H1 (cell line): ENCODE results near the gene BCO1. TPM values are rescaled to one million over a fixed set of nuclear protein-coding genes. Genes with fewer than 3 reads are reported as not detected.

Experiments used
- BRCA1 ChIP-seq: IDR thresholded peaks from 2 replicates; pipeline ENCODE4 v1.6.1; 2012; ENCODE audit warnings: low read depth, low read length, improper control_type of control experiment
- CHD1 ChIP-seq: IDR thresholded peaks from 2 replicates; pipeline ENCODE4 v1.6.1; 2012; ENCODE audit warnings: low read depth, low read length, improper control_type of control experiment
- HDAC2 ChIP-seq, 2 experiments: fragments of 300-600 bp in 1 of 2; sonication (generic) in 1 of 2; IDR thresholded peaks; 2 replicates each; pipeline ENCODE4 v1.6.1; 2011 to 2012; ENCODE audit warnings: low read depth in 2 of 2, low read length in 2 of 2, mild to moderate bottlenecking in 2 of 2, moderate library complexity in 2 of 2, borderline replicate concordance in 1 of 2, inconsistent platforms in 1 of 2
- POLR2AphosphoS5 ChIP-seq: IDR thresholded peaks from 2 replicates; pipeline ENCODE4 v1.6.1; 2011; ENCODE audit warnings: low read depth, low read length
- RFX5 ChIP-seq: IDR thresholded peaks from 2 replicates; pipeline ENCODE4 v1.6.1; 2011; ENCODE audit warnings: low read depth, low read length, improper control_type of control experiment, borderline replicate concordance
- SAP30 ChIP-seq: fragments of 300-600 bp; sonication (generic); IDR thresholded peaks from 2 replicates; pipeline ENCODE4 v1.7.1; 2012; ENCODE audit warnings: low read length, moderate library complexity, mild to moderate bottlenecking, inconsistent platforms; ENCODE audit not compliant: insufficient read depth, insufficient replicate concordance
- SRF ChIP-seq: IDR thresholded peaks from 2 replicates; pipeline ENCODE4 v1.6.1; 2011; ENCODE audit warnings: mild to moderate bottlenecking, low read depth, low read length, moderate library complexity
- polyA plus RNA-seq, 7 experiments: library from polyadenylated mRNA; depleted of rRNA in 3 of 7; stranded (reverse) in 5 of 7; unstranded in 2 of 7; fragments of >200 nt in 5 of 7; fragments of 200-250 nt in 2 of 7; gene quantifications; 1 replicate in 5 of 7; 2 replicates in 1 of 7; 4 replicates in 1 of 7; pipeline versions ENCODE4 v1.2.1 to v1.2.3, GENCODE V29; 2011 to 2013; ENCODE audit warnings: missing spikeins in 2 of 7, mixed read lengths in 2 of 7
- total RNA-seq: library from RNA; stranded (reverse); fragmentation: NEBNext Ultra II Directional; extraction: Animal tissue kit (Norgen Biotek cat#: 25700); gene quantifications from 2 replicates; pipeline ENCODE4 v1.2.1, GENCODE V29; 2021

Gene BCO1
- total and polyA plus RNA-seq, 2 of the 8 experiments (the other 6 are each of a cell fraction or from before 2014, with no cell fraction given), result 0.21 TPM; not detected in 1

DNA sequence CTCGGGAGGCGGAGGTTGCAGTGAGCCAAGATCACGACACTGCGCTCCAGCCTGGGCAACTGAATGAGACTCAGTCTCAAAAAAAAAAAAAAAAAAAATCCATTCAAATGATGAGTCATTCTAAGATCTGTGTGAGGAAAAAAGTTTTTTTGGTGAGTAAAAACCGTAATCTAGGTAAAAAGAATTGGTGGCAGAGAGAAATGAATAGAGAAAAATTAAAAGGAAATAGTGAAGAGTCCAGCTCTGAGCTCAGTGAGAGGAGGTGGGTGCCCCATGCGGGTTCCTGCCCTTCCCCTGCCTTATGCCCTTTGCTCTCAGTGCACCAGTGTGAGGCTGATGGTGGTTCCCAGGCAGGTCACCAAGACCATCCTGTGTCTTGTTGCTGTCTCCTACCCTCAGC is 97.2 kb downstream of the BCO1 start (continued):
- TF ChIP-seq HDAC2 (IDR thresholded peaks at IDR 0.05; ENCODE audit: borderline replicate concordance in 1 of 2, low read depth in 2 of 2, low read length in 2 of 2), result no peak
- no peak for TF ChIP-seq SAP30
- TF ChIP-seq SRF, result no peak
- no peak for TF ChIP-seq CHD1
- no peak for TF ChIP-seq BRCA1
- TF ChIP-seq POLR2AphosphoS5, result no peak
- TF ChIP-seq RFX5, result no peak
